Measurements from ENCODE around the gene KCNQ1. TPM values are rescaled to one million over a fixed set of nuclear protein-coding genes. Genes with fewer than 3 reads are reported as not detected.

The KCNQ1 gene
- total RNA-seq, 1 donor from 2014 or later, result 10.7 TPM

DNA sequence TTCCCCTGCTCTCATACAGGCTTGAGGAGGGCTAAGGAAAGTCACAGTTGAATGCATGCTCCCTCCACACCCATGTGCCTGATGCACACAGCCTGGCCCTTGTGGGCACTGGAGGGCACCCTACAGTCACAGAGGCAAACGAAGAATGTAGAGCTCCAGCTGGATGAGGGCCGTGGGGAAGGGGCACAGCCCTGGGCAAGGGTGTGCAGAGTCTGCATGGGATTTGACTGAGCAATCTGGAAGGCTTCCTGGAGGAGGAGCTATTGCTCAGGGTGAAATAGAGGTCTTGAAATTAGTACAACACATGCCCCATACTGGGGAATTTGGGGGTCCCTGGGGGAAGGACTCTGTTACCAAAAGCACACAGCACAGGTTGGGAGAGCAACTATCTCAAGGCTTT is 64.0 kb downstream of the KCNQ1 start:
- DNase-seq (ENCODE audit: low spot score), result no peak

DNA sequence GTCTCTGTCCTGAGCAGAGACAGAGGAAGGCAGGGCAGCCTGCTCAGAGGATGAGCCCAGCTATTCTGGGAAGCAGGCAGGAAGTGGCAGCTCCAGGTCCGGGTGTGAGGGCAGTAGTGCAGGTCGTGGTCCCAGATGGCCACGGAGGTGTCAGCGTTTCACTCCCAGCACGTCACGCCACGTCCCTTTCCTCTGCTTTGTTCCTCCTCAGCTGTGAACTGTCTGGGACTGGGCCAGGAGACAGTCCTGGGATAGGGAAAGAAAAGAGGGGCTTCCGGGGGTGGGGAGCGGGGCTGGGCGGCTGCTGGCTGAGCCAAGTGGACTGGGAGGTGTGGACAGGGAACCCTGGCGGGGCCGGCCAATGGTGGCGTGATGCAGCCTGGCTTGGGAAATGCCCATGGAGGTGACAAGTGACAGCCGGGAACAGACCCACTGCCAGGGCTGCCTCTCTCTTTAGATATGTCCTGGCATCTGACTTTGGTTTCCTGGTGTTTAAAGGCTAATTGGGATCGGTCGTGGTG is 64.7 kb downstream of the KCNQ1 start:
- peak; percentile 47 for DNase-seq (ENCODE audit: low spot score)

DNA sequence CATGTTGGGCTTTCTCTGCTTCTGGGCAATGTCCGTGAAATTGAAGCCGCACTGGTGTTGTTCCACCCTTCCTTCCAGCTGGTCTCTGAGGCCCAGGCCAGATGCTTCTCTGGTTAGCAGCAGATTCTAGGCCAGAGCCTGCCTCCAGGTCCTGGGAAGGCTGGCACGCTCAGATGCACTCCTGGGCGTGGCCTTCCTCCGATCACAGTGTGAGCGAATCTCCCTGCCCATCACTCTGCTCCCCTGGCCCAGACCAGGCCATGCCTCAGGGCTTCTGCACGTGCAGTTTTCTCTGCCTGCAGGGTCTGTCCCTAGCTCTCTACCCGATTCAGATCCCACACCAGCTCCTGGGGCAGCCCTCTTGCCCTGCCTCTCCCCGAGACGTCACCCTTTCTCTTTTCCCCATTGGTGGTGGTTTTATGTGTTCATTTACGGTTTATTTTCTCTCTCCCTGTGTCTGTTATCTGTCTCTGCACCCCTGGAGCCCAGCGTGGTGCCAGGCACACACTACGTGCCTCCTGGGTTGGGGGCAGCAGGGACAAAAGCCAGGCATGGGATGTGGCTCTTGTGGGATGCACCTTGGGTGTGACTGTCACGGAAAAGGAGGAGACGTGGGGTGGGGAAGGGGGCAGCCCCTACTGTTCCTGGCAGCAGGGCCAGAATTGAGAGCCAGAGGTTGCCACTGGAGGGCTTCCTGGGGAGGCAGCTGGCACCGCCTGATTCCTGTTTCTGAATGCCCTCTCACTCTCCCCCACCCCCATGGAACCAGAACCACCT is 66.0 kb downstream of the KCNQ1 start:
- DNase-seq (ENCODE audit: low spot score), result peak; percentile 88

DNA sequence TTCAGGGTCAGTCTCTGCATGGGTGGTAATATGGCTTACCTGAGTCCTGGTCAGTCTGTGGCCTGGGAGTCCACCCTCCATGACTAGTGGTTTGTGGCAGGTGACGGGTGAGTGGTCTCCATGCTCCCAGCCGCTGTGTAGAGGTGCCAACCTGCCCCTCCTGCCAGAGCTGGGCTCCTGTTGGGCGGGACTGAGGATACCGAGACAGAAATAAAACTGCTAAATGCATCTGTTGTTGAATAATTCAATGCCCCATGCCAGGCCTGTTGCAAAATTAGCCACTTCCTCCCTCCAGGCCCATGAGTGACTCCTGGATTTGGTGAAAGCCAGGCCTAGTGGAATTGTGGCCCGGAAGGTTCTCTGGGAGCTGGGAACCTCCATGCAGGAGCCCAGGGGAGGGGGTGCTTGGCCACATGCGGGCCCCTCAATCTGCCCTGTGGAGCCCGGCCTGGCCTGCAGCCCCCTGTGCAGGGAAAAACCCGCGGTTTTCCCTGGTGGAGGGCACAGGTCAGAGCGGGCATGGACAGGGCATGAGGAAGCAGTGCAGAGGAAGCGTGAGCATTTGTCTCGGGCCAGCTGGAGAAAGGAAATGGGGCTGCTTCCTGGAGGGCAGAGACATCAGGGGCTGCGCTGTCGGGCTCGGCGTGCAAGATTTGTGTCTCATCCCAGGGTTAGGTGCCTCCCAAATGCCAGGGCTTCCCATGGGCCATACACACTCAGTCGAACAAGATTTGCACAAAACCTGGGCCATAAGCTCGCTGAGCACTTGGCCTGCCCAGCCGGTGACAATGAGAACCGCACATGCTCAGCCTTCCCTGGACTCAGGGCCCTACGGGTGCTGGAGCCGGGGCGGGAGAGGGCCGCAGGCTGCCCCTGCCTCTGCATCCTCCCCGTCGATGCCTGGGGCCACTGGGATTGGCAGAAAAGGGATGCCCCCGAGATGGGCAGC is 66.9 kb downstream of the KCNQ1 start:
- DNase-seq (ENCODE audit: low spot score), result peak; percentile 87

DNA sequence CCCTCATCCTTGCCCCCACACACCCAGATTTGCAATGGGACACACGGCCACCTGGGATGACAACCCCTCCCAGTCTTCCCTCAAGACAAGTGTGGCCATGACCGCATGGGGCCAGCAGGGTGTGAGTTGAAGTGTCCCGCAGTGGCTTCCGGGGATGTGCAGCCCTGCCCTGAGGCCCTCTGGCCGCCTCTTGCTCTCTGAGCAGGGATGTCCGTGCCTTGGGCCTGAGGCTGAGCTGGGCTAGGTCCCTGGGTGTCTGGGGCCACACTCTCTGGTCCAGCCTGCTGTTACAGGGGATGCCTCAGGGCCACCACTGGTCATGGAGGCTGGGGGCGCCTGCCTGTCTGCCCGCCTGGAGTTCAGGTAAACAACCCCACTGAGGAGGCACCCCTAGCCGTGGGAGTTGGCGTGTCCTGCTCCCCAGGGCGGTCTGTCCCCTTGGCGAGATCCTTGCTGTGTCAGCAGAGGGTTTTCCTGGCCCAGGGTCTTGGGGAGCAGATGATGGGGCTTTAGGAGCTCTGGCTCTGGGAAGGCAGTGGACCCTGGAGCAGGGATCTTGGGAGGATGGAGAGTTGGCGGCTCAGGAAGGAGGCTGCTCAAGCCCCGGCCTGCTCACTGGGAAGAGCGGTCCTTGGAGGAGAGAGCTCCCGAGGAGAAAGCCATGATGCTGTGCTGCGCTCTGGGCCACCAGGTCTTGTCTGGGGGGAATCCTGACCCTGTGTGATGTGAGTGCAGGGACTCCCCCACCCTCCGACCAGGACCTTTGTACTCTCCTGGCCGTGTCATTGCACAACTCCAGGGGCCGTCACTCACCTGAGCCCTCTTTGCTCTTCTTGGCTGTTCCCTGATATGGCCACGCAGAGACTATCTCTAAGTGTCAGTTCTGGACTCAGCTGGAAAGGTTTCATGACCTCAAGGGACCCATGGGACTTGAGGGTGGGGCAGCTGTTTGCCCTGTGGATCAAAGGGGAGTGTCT is 67.9 kb downstream of the KCNQ1 start:
- peak; percentile 84 for DNase-seq (ENCODE audit: low spot score)

DNA sequence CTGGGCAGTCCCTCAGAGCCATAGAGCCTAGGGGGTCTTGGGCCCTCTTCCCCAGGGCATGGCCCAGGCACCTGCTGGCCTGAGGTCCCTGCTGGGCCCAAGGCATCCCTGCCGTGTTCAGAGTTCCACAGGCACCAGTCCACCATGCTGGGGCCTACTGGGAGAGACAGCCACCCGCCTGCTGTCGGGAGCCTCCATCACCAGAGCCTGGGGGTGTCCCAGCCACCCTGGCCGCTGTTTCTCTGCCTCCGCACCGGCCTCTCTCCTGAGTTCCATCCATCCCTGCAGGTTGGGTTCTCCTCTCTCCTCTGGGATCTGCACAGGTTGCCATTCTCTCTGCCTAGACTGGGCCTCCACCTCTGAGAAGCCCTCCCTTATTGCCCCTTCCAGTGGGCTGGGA is 68.6 kb downstream of the KCNQ1 start:
- DNase-seq (ENCODE audit: low spot score), result peak; percentile 84

DNA sequence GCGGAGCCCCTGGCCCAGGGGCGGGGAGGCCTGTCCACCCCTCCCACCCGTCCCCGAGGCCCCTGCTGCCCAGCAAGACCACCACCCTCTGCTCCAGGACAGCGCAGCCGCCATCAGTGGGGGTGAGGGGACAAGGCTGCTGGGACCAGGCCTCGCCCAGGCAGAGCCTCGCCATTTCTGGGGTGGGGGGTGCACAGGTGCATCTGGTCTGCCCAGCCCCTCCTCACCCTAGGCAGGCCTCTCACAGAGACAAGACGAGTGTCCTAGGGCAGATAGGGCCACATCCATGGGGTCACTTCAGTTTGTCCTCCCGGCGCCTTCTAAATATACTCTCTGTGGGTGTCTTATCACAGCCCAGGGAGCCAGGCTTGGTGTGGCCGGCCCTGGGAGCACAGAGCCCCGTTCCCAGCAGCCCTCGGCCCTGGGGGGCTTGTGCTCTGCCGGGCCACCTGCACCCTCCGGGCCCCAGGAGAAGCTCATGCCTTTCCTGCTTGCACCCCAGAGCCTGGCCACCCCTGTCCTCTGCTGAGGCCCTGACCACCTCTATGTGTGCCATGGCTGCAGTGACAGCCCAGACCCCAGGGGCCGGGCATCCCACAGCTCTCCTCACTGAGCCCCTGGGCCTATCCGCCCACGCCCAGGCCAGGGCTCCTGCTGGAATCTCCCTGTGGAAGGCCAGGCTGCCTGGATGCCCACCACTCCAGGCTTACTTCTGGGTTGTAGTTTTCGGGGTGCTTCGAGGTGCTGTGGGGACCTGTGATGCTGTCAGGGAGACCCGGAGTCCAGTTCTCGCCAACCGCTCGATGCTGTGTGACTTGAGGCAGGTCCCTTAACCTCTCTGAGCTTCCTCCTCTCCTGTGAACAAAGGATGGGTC is 70.8 kb downstream of the KCNQ1 start:
- peak; percentile 72 for DNase-seq (ENCODE audit: low spot score)

DNA sequence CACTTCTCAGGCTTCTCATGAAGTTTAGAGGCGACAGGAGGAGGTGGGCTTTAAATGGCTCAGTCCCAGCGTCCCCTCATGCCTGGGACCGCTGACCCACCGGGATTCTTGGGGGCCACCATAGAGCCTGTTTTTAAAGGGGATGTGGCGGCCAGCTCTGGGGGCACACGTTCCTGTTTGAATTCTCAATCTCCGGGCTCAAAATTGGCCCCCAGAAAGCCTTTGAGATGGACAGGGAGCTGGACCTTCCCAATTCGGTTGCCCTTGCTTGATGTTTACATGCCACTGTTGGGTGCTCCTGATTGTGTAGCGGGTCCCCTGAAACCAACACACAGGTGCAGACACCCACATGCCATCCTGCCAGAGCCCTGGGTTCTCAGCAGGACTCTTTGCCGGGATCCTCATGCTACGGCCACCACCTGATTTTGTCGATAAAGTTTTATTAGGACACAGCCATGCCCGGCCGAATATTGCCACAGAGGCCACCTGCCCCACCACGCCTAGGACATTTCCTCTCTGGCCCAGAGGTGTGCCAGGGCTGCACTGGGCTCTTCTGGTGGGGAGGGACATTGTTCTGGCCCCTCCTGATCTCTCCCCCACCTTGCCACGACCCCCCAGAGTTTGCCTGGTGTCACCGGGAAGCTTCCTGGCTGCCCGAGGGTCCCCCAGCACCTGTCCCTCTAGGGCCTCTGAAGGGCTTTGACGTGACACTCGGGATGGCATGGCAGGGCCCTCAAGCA is 71.6 kb downstream of the KCNQ1 start:
- DNase-seq (ENCODE audit: low spot score), result peak; percentile 74

DNA sequence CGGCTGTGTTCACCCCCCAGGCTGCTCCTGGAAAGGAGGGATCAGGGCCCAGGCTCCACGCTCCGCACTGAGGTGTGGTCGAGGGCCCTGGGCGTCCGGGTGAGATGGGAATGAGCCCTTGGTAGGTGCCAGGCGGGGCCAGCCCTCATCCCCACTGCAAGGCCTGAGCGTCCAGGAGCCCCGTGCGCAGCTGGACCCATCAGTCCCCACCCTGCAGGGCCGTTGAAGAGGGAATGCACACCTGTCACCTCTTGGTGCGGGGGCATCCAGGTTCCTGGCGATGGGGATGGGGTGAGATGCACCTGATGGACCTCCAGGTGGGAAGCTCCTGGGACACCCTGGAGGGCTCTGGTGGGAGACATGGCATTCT is 72.2 kb downstream of the KCNQ1 start:
- DNase-seq (ENCODE audit: low spot score), result peak; percentile 69

DNA sequence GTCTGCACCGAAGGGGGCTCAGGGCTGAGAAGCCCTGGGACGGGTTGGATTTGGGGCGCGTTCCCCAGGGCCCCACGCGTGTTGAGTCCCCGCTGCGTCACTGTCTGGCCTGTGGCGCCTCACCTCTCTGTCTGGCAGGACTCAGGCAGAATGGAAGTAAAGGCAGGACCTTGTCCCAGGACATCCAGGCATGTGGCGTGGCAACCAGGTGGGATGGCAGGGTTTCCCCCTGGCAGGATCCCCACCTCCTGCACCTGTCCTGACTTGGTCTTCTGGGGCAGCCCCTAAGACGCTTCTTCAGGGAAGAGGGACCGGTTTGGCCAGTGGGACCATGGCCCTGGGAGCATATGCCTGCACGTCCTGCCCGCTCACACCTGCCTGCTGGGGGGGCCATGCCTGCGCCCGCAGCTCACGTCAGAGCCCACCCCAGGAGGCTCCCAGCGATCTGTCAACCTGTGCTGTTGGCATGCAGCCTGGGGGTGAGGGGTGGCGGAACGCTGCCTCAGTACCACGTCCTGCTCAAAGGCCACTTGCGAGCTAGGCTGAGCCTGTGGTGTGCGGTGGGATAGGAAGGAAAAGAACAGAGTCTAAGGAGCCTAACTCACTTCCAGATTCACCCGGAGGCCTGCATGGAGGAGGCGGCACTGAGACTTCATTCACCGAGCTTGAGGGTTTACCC is 72.7 kb downstream of the KCNQ1 start:
- peak; percentile 84 for DNase-seq (ENCODE audit: low spot score)

DNA sequence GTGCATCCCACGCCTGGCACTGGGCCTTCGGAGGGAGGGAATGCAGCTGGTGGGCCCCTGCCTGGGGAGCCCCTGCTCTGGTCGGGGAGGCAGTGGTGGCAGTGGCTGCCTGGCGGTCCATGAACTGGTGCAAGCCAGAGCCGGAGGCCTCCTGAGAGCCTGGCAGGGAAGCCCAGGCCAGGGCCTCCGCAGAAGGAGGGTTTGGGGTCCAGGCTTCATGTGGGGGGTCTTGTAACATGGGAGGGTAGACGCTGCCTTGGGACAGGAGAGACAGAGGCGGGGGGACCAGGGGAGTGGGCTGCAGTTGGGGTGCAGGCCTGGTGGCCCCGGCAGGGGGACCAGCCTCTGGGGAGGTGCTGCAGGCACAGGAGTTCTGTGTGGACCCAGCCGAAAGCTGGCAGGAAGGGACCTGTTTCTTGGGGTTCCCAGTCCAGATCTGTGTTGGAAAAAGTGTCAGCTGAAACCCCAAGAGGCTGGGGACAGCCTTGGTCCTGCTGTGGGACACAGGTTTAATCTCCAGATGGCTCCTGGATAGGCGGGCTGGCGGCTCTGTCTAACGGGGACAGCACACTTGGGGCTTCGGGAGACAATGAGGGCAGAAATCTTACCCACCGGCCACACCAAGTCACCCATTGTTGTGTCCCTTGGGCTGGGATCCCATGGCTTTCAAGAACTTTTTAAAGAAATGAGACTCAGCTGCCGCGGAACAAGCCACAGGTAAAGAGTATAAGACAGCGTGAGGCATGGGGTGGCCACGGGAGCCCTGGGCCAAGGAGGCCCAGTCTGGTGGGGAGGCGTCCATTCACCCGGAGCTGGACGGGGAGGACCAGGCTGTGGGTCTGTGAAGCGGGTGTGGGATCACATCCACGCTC is 73.5 kb downstream of the KCNQ1 start:
- DNase-seq (ENCODE audit: low spot score), result peak; percentile 87

DNA sequence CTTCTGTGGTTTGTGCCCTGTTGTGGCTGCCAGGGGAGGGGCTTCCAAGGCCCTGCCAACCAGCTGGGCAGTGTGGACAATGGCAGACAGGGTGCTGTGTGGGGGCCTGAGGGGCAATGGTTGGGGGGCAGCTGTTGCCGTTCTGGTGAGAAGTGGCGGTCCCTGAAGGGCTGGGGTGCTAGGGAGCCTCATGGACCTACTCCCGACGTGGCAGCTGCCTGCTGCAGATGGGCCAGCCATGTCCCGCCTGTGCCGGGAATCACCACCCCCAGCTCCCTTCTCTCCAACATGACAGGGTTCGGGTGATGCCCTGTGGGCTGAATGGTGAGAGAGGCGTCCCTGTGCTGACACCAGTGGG is 74.2 kb downstream of the KCNQ1 start:
- peak; percentile 86 for DNase-seq (ENCODE audit: low spot score)

DNA sequence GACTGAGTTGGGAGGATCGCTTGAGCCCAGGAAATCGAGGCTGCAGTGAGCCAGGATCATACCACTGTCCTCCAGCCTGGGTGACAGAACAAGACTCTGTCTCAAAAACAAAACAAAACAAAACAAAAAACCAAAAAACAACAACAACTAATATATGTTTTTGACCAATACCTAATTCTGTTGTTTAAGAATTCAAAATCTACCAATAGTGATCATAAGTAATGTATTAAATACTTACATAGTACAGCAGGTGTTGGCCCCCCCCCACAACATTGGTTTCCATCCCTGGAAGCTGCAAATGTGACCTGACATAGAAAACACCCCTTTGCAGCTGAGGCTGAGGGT is 74.7 kb downstream of the KCNQ1 start:
- no peak for DNase-seq (ENCODE audit: low spot score)

DNA sequence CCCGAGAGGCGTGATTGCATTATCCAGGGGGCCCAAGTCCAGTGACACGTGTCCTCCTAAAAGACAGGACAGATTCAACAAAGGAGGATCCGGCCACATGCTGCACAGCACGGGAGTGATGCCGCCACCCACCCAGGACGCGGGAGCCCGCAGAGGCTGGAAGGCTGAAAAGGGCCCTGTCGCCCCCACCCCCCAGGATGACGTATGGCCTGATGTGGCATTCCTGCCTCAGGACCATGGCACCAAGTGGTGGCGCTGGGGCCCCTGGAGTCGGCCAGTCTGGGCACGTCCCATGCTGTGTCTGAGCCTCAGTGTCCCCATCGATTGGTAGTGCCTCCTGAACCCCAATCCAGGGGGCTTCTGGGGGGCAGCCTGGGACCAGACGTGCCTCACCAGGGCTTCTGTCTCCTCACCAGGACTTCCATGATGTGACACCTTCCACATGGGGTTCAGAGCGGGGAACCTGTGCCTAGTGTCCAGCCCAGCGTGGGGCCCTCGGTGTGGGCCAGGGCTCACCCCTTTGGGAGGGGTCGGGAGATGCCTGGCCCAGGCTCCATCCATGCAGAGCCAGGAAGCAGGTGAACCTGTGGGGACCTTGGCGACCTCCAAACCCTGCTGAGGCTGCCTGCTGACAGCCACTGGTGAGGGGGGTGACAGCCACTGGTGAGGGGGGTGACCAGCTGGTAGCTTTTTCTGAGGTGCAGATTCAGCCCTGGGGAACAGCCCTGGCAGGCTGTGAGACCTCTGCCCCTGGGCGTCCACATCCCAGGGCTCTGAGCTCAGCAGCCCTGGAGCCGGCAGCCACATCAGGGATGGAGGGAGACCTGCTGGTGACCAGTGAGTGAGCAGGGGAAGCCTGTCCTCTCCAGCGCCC is 75.3 kb downstream of the KCNQ1 start:
- DNase-seq (ENCODE audit: low spot score), result peak; percentile 81

DNA sequence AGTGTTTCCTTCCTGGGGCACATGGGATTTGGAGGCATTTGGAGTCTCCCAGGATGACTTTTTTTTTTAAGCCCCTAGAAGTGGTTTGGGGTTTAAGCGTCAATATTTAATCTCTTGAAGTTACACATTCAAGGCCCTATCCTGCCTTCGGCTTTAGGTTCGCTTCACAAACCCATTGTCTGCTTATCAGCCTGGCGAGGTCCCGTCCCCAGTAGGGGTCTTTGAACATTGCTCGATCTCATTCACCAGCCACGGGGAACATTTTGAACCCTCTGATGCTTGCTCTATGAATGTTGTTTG is 75.9 kb downstream of the KCNQ1 start:
- peak; percentile 28 for DNase-seq (ENCODE audit: low spot score)

DNA sequence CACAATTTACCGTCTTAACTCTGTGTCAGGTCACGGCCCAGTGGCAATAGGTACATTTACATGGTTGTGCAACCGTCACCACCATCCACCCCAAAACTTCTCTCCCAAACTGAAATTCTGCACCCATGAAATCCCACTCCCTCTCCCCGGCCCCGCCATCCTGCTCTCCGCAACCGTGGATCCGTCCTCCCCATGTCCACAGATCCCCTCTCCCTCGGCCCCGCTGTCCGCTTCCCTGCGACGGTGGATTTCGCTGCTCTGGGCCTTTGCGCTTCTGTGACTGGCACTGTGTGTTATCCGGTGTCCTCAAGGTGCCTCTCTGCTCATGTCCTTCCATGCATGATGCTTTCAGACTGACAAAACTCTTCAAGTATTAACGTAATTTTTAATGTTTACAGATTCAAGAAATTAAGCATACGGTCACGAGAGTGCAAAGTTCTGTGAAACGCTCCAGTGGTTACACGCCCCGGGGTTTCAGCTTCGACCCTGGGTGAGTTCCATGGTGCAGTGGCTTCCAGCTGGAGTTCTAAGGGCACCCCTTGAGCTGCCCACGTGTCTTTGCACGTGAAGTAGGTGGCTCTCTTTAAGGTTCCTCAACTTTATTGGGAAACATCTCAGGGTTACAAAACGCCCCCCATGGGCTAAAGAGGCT is 76.4 kb downstream of the KCNQ1 start:
- DNase-seq (ENCODE audit: low spot score), result peak; percentile 69
